Right lobe of liver (tissue), 4 donors: Measurements from ENCODE around the gene SMARCA2.

Experiments
- POLR2A ChIP-seq: fragments of 450-650 bp; IDR thresholded peaks from one replicate; pipeline ENCODE4 v1.6.1; 2017; ENCODE audit warnings: antibody characterized with exemption, mild to moderate bottlenecking
- TF ChIP-seq, protein P1 (sequence below), 4 donors: fragments of 200-600 bp in 3 of 4; fragments of 450-650 bp in 1 of 4; IDR thresholded peaks; one replicate each; pipeline versions ENCODE4 v1.5.1 to v1.8.0; 2016 to 2022; ENCODE audit warnings: antibody characterized with exemption in 4 of 4, mild to moderate bottlenecking in 2 of 4
- donor health status: DM: no; HTN: no; CAD: no.
- donor health status: DM: no; HTN: no; CAD: no.
- donor health status: DM: no; HTN: yes; CAD: no.

- TF ChIP-seq, protein P1, sequence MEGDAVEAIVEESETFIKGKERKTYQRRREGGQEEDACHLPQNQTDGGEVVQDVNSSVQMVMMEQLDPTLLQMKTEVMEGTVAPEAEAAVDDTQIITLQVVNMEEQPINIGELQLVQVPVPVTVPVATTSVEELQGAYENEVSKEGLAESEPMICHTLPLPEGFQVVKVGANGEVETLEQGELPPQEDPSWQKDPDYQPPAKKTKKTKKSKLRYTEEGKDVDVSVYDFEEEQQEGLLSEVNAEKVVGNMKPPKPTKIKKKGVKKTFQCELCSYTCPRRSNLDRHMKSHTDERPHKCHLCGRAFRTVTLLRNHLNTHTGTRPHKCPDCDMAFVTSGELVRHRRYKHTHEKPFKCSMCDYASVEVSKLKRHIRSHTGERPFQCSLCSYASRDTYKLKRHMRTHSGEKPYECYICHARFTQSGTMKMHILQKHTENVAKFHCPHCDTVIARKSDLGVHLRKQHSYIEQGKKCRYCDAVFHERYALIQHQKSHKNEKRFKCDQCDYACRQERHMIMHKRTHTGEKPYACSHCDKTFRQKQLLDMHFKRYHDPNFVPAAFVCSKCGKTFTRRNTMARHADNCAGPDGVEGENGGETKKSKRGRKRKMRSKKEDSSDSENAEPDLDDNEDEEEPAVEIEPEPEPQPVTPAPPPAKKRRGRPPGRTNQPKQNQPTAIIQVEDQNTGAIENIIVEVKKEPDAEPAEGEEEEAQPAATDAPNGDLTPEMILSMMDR (IDR thresholded peaks at IDR 0.05) = no peak
- no peak for TF ChIP-seq POLR2A
Measured at GRCh38 chr9:2198956-2199635, 183.9 kb downstream of the SMARCA2 start.
